OCI-LY3 (cell line): ENCODE data around the gene LETM1.

Experiments used
- H2AFZ ChIP-seq: fragments of 200-600, 300-600 bp; shearing (Covaris generic); 2 replicates; pipeline ENCODE4 v1.6.0; 2014; ENCODE audit warnings: antibody characterized with exemption, low read depth, low read length
- H3K27ac ChIP-seq: fragments of 200-600, 300-600 bp; sonication (generic); 2 replicates; pipeline ENCODE4 v1.5.1; 2014; ENCODE audit warnings: mild to moderate bottlenecking, low read length, moderate library complexity, mixed read lengths
- H3K27me3 ChIP-seq: fragments of 200-600, 300-600 bp; sonication (generic); 2 replicates; pipeline ENCODE4 v1.6.1; 2014; ENCODE audit warnings: low read depth, low read length, mixed read lengths
- H3K36me3 ChIP-seq: fragments of 200-600, 300-600 bp; sonication (generic); replicated peaks from 2 replicates; pipeline ENCODE3; 2014; ENCODE audit warnings: low read depth, low read length, mixed read lengths
- H3K4me1 ChIP-seq: fragments of 300-600, 200-600 bp; sonication (generic); 2 replicates; pipeline ENCODE4 v1.6.1; 2014; ENCODE audit warnings: low read length, mixed read lengths
- H3K4me2 ChIP-seq: fragments of 200-600, 300-600 bp; sonication (generic); 2 replicates; pipeline ENCODE4 v1.6.1; 2014; ENCODE audit warnings: low read length, mixed read lengths
- H3K4me3 ChIP-seq: fragments of 300-600, 200-600 bp; sonication (generic); 2 replicates; pipeline ENCODE4 v1.5.1; 2014; ENCODE audit warnings: antibody characterized with exemption, mild to moderate bottlenecking, low read length, moderate library complexity
- H3K79me2 ChIP-seq: fragments of 300-600, 200-600 bp; shearing (Covaris generic); 2 replicates; pipeline ENCODE4 v1.6.1; 2014; ENCODE audit warnings: mild to moderate bottlenecking, low read length, mixed read lengths
- H3K9ac ChIP-seq: fragments of 300-600, 200-600 bp; shearing (Covaris generic); 2 replicates; pipeline ENCODE4 v1.6.0; 2014; ENCODE audit warnings: mild to moderate bottlenecking, low read length, moderate library complexity
- H3K9me3 ChIP-seq: fragments of 200-600, 300-600 bp; shearing (Covaris generic); 2 replicates; pipeline ENCODE4 v1.6.1; 2014; ENCODE audit warnings: low read length, mixed read lengths; ENCODE audit not compliant: insufficient read depth
- H4K20me1 ChIP-seq: fragments of 200-600, 300-600 bp; sonication (generic); 2 replicates; pipeline ENCODE4 v1.6.1; 2016; ENCODE audit warnings: low read length, mixed read lengths; ENCODE audit not compliant: insufficient read depth
- CTCF ChIP-seq: fragments of 200-600, 300-600 bp; sonication (generic); IDR thresholded peaks from 2 replicates; pipeline ENCODE4 v1.5.1; 2014; ENCODE audit warnings: antibody characterized with exemption, low read length, low read depth
- EZH2phosphoT487 ChIP-seq: fragments of 200-600 bp; shearing (Covaris generic); IDR thresholded peaks from 2 replicates; pipeline ENCODE4 v1.6.1; 2018; ENCODE audit warnings: antibody characterized with exemption, mixed run types, low read depth

LETM1 gene

GRCh38 chr4:1815096-1815996 is 40.6 kb downstream of the LETM1 start:
- Histone ChIP-seq H3K4me3 (no peak overlapping the region), H3K79me2 (no peaks in the 10 kb centered on the region), H3K27ac (no peak overlapping the region), H3K4me2 (no peak overlapping the region), H3K36me3 (peaks cover 20% of the 10 kb centered on the region), H3K9ac (no peak overlapping the region), H4K20me1 (no peaks in the 10 kb centered on the region), H3K9me3 (no peaks in the 10 kb centered on the region), H3K27me3 (no peaks in the 10 kb centered on the region), H2AFZ (no peak overlapping the region), H3K4me1 (no peaks in the 10 kb centered on the region)
- TF ChIP-seq EZH2phosphoT487 = no peak
- no peak for TF ChIP-seq CTCF

GRCh38 chr4:1814453-1814852 is 41.5 kb downstream of the LETM1 start:
- H3K4me1 ChIP-seq = no peaks in the 10 kb centered on the region
- H3K27ac ChIP-seq = no peak overlapping the region
- H3K4me3 ChIP-seq = no peak overlapping the region
- H3K79me2 ChIP-seq = no peaks in the 10 kb centered on the region
- no peak overlapping the region for H3K4me2 ChIP-seq
- H3K9me3 ChIP-seq = no peaks in the 10 kb centered on the region
- no peaks in the 10 kb centered on the region for H4K20me1 ChIP-seq
- no peak overlapping the region for H2AFZ ChIP-seq
- no peaks in the 10 kb centered on the region for H3K27me3 ChIP-seq
- TF ChIP-seq CTCF = no peak
- no peak for TF ChIP-seq EZH2phosphoT487
- H3K9ac ChIP-seq = no peak overlapping the region
- H3K36me3 ChIP-seq = peaks cover 20% of the 10 kb centered on the region

- H4K20me1 ChIP-seq = no peaks in the 10 kb centered on the region
- H3K27me3 ChIP-seq = no peaks in the 10 kb centered on the region
- no peaks in the 10 kb centered on the region for H3K79me2 ChIP-seq
- no peak overlapping the region for H3K27ac ChIP-seq
- H2AFZ ChIP-seq = no peak overlapping the region
- no peak overlapping the region for H3K4me2 ChIP-seq
- no peak overlapping the region for H3K9ac ChIP-seq
- no peaks in the 10 kb centered on the region for H3K9me3 ChIP-seq
- TF ChIP-seq EZH2phosphoT487 (no peak), CTCF (no peak)
- no peaks in the 10 kb centered on the region for H3K4me1 ChIP-seq
- no peak overlapping the region for H3K4me3 ChIP-seq
- H3K36me3 ChIP-seq = peaks cover 20% of the 10 kb centered on the region
Observed at GRCh38 chr4:1813915-1814314, 42.0 kb downstream of the LETM1 start.

- Histone ChIP-seq H4K20me1 (no peaks in the 10 kb centered on the region), H3K27ac (no peak overlapping the region), H3K9me3 (no peaks in the 10 kb centered on the region), H3K79me2 (no peaks in the 10 kb centered on the region), H3K27me3 (no peaks in the 10 kb centered on the region), H3K4me3 (no peak overlapping the region), H3K4me2 (no peak overlapping the region), H3K9ac (no peak overlapping the region), H2AFZ (no peak overlapping the region), H3K4me1 (no peaks in the 10 kb centered on the region), H3K36me3 (peaks cover 20% of the 10 kb centered on the region)
- TF ChIP-seq CTCF = no peak
- no peak for TF ChIP-seq EZH2phosphoT487
Observed at GRCh38 chr4:1813231-1813630, 42.7 kb downstream of the LETM1 start.
